NB4 (cell line): ENCODE results near the gene SVIL.

ENCODE experiments used
- MAX ChIP-seq: IDR thresholded peaks from 2 replicates; pipeline ENCODE4 v1.6.1; 2011; ENCODE audit warnings: low read depth, low read length
- POLR2A ChIP-seq: IDR thresholded peaks from 2 replicates; pipeline ENCODE4 v1.6.1; 2011; ENCODE audit warnings: mild to moderate bottlenecking; ENCODE audit not compliant: insufficient read length; ENCODE audit errors: extremely low read depth

GRCh38 chr10:29492774-29493173 is 142.0 kb downstream of the SVIL start:
- no peak for TF ChIP-seq MAX
- TF ChIP-seq POLR2A, result no peak
